Ovary (tissue), 9 donors: ENCODE results near the gene BUD31. TPM values are rescaled to one million over a fixed set of nuclear protein-coding genes. Genes with fewer than 3 reads are reported as not detected.
"Not testable (repeated sequence)": the region's sequence is repeated elsewhere in the genome, so short reads cannot be mapped to it uniquely, and the experiment has no call there.

Experiments used
- DNase-seq, 5 donors: peaks; one replicate each; pipeline ENCODE4 v3.0.0-alpha.2; 2019 to 2020
- H3K27ac ChIP-seq, 2 donors: fragments of 200-600 bp; one replicate each; pipeline versions ENCODE4 v1.5.1 to v1.8.0; 2019 to 2022
- H3K27me3 ChIP-seq: fragments of 200-600 bp; one replicate; pipeline ENCODE4 v1.8.0; 2022
- H3K36me3 ChIP-seq: fragments of 200-600 bp; sonication (generic); one replicate; pipeline ENCODE4 v1.5.1; 2019
- H3K4me1 ChIP-seq: one replicate; pipeline ENCODE4 v1.8.1; 2013; ENCODE audit warnings: mild to moderate bottlenecking, moderate library complexity; ENCODE audit not compliant: insufficient read depth
- H3K4me3 ChIP-seq: fragments of 200-600 bp; sonication (generic); one replicate; pipeline ENCODE4 v1.5.1; 2017
- H3K9me3 ChIP-seq, 2 donors: fragments of 200-600 bp in 1 of 2; sonication (generic) in 1 of 2; one replicate each; pipeline versions ENCODE4 v1.5.1 to v1.8.1; 2013 to 2019; ENCODE audit warnings: mild to moderate bottlenecking in 1 of 2, moderate library complexity in 1 of 2
- CTCF ChIP-seq, 3 donors: fragments of 450-650 bp in 2 of 3; fragments of 200-600 bp in 1 of 3; IDR thresholded peaks; one replicate each; pipeline versions ENCODE4 v1.5.1 to v1.8.0; 2016 to 2022; ENCODE audit warnings: antibody characterized with exemption in 3 of 3, mild to moderate bottlenecking in 1 of 3
- EP300 ChIP-seq: sonication (generic); formaldehyde crosslinking; IDR thresholded peaks from one replicate; pipeline ENCODE4 v1.6.1; 2017; ENCODE audit warnings: antibody characterized with exemption
- POLR2A ChIP-seq: fragments of 450-650 bp; IDR thresholded peaks from one replicate; pipeline ENCODE4 v1.6.1; 2017; ENCODE audit warnings: antibody characterized with exemption, mild to moderate bottlenecking, moderate library complexity
- WGBS, 3 donors: extraction: QIAGEN DNeasy Blood & Tissue Kit in 1 of 3; methylation state at CpG; one replicate each; pipeline versions ENCODE4 v1.1.5 to v1.1.7; 2013 to 2017; 5-methylcytosine and 5-hydroxymethylcytosine counted together
- intact Hi-C, 4 donors: fragments of 100-400 bp; cut with DNase I; formaldehyde crosslinking; loops; one replicate each; pipeline versions ENCODE4 v1.11.0 to v1.15.1; 2022 to 2023
- polyA plus RNA-seq, 2 donors: library from polyadenylated mRNA; stranded (reverse); fragments of 200-250 nt in 1 of 2; fragments of 350-450 nt in 1 of 2; fragmentation: Illumina TruSeq in 1 of 2; extraction: RNeasy Lipid Tissue Mini Kit (QIAGEN cat#74804) in 1 of 2; gene quantifications; one replicate each; pipeline ENCODE4 v1.2.3, GENCODE V29; 2013 to 2014
- total RNA-seq, 7 donors: library from RNA; depleted of rRNA in 2 of 7; stranded (reverse); fragments of >200 nt in 2 of 7; fragmentation: NEBNext Ultra II Directional in 3 of 7; extraction: Animal tissue kit (Norgen Biotek cat#: 25700) in 3 of 7; gene quantifications; one replicate each; pipeline versions ENCODE4 v1.1.0 to v1.2.4, GENCODE V29; 2016 to 2023
- donor health status: DM: no; HTN: no; CAD: no; lungs with moderate emphysema.
- donor health status: DM: no; HTN: no; CAD: no.
- donor health status: Bipolar disorder and iron deficiency.
- donor health status: DM: yes; HTN: yes; CAD: no.
- donor health status: DM: no; HTN: no; CAD: no.
- donor health status: DM: yes; HTN: yes; CAD: no.

BUD31 gene
- total and polyA plus RNA-seq, 9 donors = 44.4 to 157 (median 65.2) TPM

GRCh38 chr7:99383791-99384370 lies 24.9 kb upstream of the BUD31 start:
- H3K27ac ChIP-seq = no peak overlapping the region
- H3K27me3 ChIP-seq = no peaks in the 10 kb centered on the region
- peaks cover 6% of the 10 kb centered on the region for H3K4me1 ChIP-seq
- no peak overlapping the region for H3K4me3 ChIP-seq
- TF ChIP-seq CTCF (IDR thresholded peaks at IDR 0.05) (no peak), POLR2A (no peak)
- no peaks in the 10 kb centered on the region for H3K36me3 ChIP-seq
- no peak for DNase-seq
- intact Hi-C loops = no loop called here
- WGBS, 3 donors = 88 to 91% (median 88%) methylated on average over 13 of the region's 13 CpGs
- H3K9me3 ChIP-seq = no peaks in the 10 kb centered on the region

GRCh38 chr7:99384523-99384922 lies 24.2 kb upstream of the BUD31 start:
- H3K4me3 ChIP-seq = no peak overlapping the region
- no peak for TF ChIP-seq CTCF (IDR thresholded peaks at IDR 0.05)
- TF ChIP-seq POLR2A = no peak
- TF ChIP-seq EP300 = no peak
- H3K4me1 ChIP-seq = peaks cover 4% of the 10 kb centered on the region
- H3K36me3 ChIP-seq = no peaks in the 10 kb centered on the region
- no peak overlapping the region for H3K27ac ChIP-seq
- no peak for DNase-seq
- WGBS, 3 donors = 88 to 95% (median 88%) methylated on average over 4 of the region's 4 CpGs
- intact Hi-C loops = no loop called here
- H3K27me3 ChIP-seq = no peaks in the 10 kb centered on the region
- H3K9me3 ChIP-seq = no peaks in the 10 kb centered on the region

GRCh38 chr7:99385564-99385963 lies 23.2 kb upstream of the BUD31 start:
- no peaks in the 10 kb centered on the region for H3K27me3 ChIP-seq
- H3K9me3 ChIP-seq = no peaks in the 10 kb centered on the region
- no peak overlapping the region for H3K27ac ChIP-seq
- intact Hi-C loops = no loop called here
- peaks cover under 1% of the 10 kb centered on the region for H3K4me1 ChIP-seq
- DNase-seq = no peak
- TF ChIP-seq POLR2A (no peak), CTCF (IDR thresholded peaks at IDR 0.05) (no peak), EP300 (no peak)
- H3K36me3 ChIP-seq = no peaks in the 10 kb centered on the region
- 74 to 92% (median 90%) methylated on average over 8 of the region's 8 CpGs for WGBS, 3 donors
- no peak overlapping the region for H3K4me3 ChIP-seq

GRCh38 chr7:99386584-99387238 lies 22.1 kb upstream of the BUD31 start:
- Histone ChIP-seq H3K9me3 (no peaks in the 10 kb centered on the region), H3K4me1 (no peaks in the 10 kb centered on the region), H3K27ac (no peak overlapping the region), H3K27me3 (no peaks in the 10 kb centered on the region), H3K4me3 (no peak overlapping the region), H3K36me3 (no peaks in the 10 kb centered on the region)
- TF ChIP-seq POLR2A = no peak
- intact Hi-C loops = no loop called here
- 85 to 92% (median 90%) methylated on average over 9 of the region's 9 CpGs for WGBS, 3 donors
- DNase-seq = no peak

- H3K27ac ChIP-seq, H3K4me3 ChIP-seq, H3K4me1 ChIP-seq, DNase-seq, H3K9me3 ChIP-seq, H3K27me3 ChIP-seq, H3K36me3 ChIP-seq, intact Hi-C loops: not testable (repeated sequence)
- 92 to 95% (median 93%) methylated on average over 14 of the region's 14 CpGs for WGBS, 3 donors
These were observed 21.5 kb upstream of the BUD31 start for GRCh38 chr7:99387239-99387635.
